Testis (tissue), 3 donors: ENCODE results near the gene SMTNL2. TPM values are rescaled to one million over a fixed set of nuclear protein-coding genes. Genes with fewer than 3 reads are reported as not detected.

Experiments
- DNase-seq: peaks from one replicate; pipeline ENCODE4 v3.0.0-alpha.2; 2019
- H3K27ac ChIP-seq, 2 donors: fragments of 200-600 bp; sonication (generic); one replicate each; pipeline ENCODE4 v1.5.1; 2019
- H3K27me3 ChIP-seq: fragments of 200-600 bp; sonication (generic); one replicate; pipeline ENCODE4 v1.5.1; 2019
- H3K36me3 ChIP-seq: fragments of 200-600 bp; sonication (generic); one replicate; pipeline ENCODE4 v1.5.1; 2017; ENCODE audit warnings: low read depth; ENCODE audit errors: missing control alignments
- H3K4me1 ChIP-seq: fragments of 200-600 bp; sonication (generic); one replicate; pipeline ENCODE4 v1.5.1; 2019
- H3K4me3 ChIP-seq, 2 donors: fragments of 200-600 bp; sonication (generic); one replicate each; pipeline ENCODE4 v1.5.1; 2017 to 2019
- H3K9me3 ChIP-seq: fragments of 200-600 bp; sonication (generic); one replicate; pipeline ENCODE4 v1.5.1; 2017
- CTCF ChIP-seq, 3 experiments: fragments of 450-650 bp in 2 of 3; fragments of 200-600 bp in 1 of 3; sonication (generic) in 1 of 3; IDR thresholded peaks; one replicate each; pipeline ENCODE4 v1.5.1; 2016 to 2019; ENCODE audit warnings: antibody characterized with exemption in 3 of 3, mild to moderate bottlenecking in 2 of 3, moderate library complexity in 1 of 3
- POLR2A ChIP-seq: fragments of 450-650 bp; IDR thresholded peaks from one replicate; pipeline ENCODE4 v1.6.1; 2017; ENCODE audit warnings: antibody characterized with exemption, mild to moderate bottlenecking, moderate library complexity
- WGBS, 2 donors: methylation state at CpG; one replicate each; pipeline ENCODE4 v1.1.5; 2018; 5-methylcytosine and 5-hydroxymethylcytosine counted together
- intact Hi-C: fragments of 100-400 bp; cut with DNase I; formaldehyde crosslinking; loops from one replicate; pipeline ENCODE4 v1.15.1; 2023; ENCODE audit warnings: low total_unique reads
- polyA plus RNA-seq: library from polyadenylated mRNA; stranded (reverse); fragments of 350-450 nt; fragmentation: Illumina TruSeq; extraction: RNeasy Lipid Tissue Mini Kit (QIAGEN cat#74804); gene quantifications from one replicate; pipeline ENCODE4 v1.2.3, GENCODE V29; 2014; ENCODE audit warnings: low read depth, low replicate concordance; ENCODE audit not compliant: insufficient read depth
- total RNA-seq, 2 donors: library from RNA; depleted of rRNA; stranded (reverse); fragments of >200 nt; gene quantifications; one replicate each; pipeline ENCODE4 v1.2.3, GENCODE V29; 2016

The SMTNL2 gene
- total and polyA plus RNA-seq, 3 donors from 2014 or later, result 2.6 to 6.9 (median 4.3) TPM

DNA sequence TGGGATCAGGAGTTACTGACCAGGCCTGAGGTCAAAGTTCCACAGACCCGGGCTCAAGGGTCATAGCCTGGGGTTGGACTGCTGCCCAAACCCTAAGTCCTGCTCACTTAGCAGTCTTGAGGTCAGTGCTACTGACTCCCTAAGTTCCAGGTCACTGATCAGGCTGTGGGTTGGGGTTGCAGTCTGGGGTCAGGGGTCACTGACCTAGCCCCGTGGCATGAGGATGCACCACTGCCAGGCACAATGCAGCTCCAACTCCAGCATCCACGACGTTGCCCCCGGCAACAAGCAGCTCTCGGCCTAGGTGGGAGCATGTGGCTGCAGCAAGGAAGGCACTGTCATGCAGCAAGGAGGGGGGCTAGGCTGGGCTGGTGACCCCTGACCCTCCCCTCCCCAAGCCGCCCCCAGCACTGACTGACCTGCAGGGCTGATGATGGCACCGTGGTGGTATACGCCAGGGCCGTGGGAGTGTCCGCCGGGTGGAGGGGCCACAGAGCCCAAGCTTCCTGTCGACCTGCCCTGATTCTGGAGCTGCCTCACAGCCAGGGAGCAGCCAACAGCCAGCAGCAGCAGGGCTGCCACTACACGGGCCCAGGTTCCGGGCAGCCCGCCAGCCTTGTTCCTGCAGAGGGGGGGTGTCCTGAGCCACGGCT is 25.1 kb upstream of the SMTNL2 start:
- no peak for TF ChIP-seq POLR2A
- no peak for TF ChIP-seq CTCF (IDR thresholded peaks at IDR 0.05)
- no peaks in the 10 kb centered on the region for H3K9me3 ChIP-seq
- H3K27ac ChIP-seq, result no peak overlapping the region
- intact Hi-C loops, result no loop called here
- H3K4me1 ChIP-seq, result peaks cover 24% of the 10 kb centered on the region
- H3K4me3 ChIP-seq, result no peak overlapping the region
- no peaks in the 10 kb centered on the region for H3K27me3 ChIP-seq
- 55 to 90% methylated on average over 2 to 17 of the region's 17 CpGs for WGBS, 2 donors
- no peak for DNase-seq
- no peaks in the 10 kb centered on the region for H3K36me3 ChIP-seq

DNA sequence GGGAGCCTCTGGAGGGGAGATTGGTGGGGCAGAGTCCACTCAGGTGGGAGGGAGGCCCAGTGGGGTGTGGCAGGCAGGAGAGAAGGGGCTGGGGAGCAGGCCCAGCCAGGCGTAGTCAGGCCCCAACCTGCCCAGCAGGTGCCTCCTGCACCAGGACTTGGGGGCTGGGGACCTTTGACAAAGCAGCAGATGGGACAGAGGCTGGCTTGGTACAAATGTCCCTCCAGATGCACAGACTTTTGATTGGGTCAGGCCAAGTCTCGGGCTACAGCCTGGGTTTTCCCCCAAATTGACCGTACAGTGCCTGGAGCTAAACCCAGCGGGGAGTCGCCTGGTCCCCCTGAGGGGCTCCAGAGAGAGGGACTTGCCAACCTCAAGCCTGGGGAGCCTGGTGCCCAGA is 24.4 kb upstream of the SMTNL2 start:
- DNase-seq, result no peak
- H3K27me3 ChIP-seq, result no peaks in the 10 kb centered on the region
- peaks cover 18% of the 10 kb centered on the region for H3K4me1 ChIP-seq
- no peak overlapping the region for H3K27ac ChIP-seq
- 60 to 94% methylated on average over 1 to 5 of the region's 5 CpGs for WGBS, 2 donors
- no peaks in the 10 kb centered on the region for H3K9me3 ChIP-seq
- no peaks in the 10 kb centered on the region for H3K36me3 ChIP-seq
- TF ChIP-seq CTCF (IDR thresholded peaks at IDR 0.05), result no peak
- TF ChIP-seq POLR2A, result no peak
- no peak overlapping the region for H3K4me3 ChIP-seq
- intact Hi-C loops, result no loop called here

DNA sequence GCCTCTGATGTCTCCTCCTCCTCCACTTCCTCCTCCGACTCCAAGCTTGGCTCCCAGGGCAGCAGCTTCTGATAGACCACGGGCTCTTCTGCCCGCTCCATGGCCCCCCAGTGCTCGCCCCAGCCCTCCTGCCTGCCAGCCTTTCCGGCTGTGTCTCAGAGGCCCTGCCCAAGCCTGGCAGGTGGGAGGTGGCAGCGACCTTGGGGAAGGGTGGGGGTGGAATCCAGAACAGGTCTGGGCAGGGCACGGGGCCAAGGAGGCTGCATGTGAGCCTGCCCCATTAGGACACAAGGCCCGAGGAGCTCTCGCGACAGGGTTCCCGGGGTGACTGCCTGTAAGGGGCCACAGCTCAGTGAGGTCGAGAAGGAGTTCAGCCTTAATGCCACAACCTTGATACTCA is 23.9 kb upstream of the SMTNL2 start, which contains the start of gene GGT6:
Gene GGT6 (minus strand): TSS at position 157 of the 400 bp plus-strand sequence. CDS start 56 bp downstream, at position 101.
- WGBS, 2 donors, result 47 to 54% methylated on average over 7 to 12 of the region's 12 CpGs
- Histone ChIP-seq H3K27me3 (no peaks in the 10 kb centered on the region), H3K4me1 (peaks cover 19% of the 10 kb centered on the region), H3K4me3 (no peak within 1 kb of the TSS), H3K27ac (no peak within 1 kb of the TSS), H3K9me3 (no peaks in the 10 kb centered on the region), H3K36me3 (no peaks in the 10 kb centered on the region)
- peak; percentile 52 for DNase-seq
- intact Hi-C loops, result no loop called here
- no peak for TF ChIP-seq POLR2A
- no peak for TF ChIP-seq CTCF (IDR thresholded peaks at IDR 0.05)

DNA sequence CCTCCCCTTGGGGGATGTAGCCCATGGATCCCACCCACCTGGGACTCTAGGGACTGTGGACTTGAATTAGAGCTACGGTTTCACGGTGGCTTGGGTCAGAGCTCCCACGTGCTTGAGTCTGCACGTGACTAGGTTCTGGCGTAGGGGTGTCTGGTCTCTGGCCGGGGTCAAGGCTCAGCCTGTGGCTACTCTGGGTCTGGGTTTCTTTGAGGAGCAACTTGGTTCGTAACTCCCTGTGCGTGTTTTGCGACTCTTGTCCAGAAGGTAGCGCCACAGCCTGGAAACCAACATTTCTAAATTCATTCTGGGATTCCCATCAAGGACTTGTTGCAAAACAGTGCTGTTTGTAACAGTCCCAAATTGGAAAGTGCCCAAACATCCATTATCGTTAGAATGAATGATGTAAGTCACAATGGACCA is 23.5 kb upstream of the SMTNL2 start:
- Histone ChIP-seq H3K9me3 (no peaks in the 10 kb centered on the region), H3K27me3 (no peaks in the 10 kb centered on the region), H3K4me1 (peaks cover 20% of the 10 kb centered on the region), H3K36me3 (no peaks in the 10 kb centered on the region), H3K27ac (no peak overlapping the region), H3K4me3 (no peak overlapping the region)
- intact Hi-C loops, result no loop called here
- TF ChIP-seq CTCF (IDR thresholded peaks at IDR 0.05), result no peak
- no peak for TF ChIP-seq POLR2A
- DNase-seq, result peak; percentile 83
- WGBS, 2 donors, result 50 to 60% methylated on average over 11 of the region's 11 CpGs
